GF-D8 (cell line): ENCODE measurements around the gene SLC49A4.

ENCODE experiments used
- DNase-seq: peaks from one replicate; lab custom pipeline; 2025; lab: John Stamatoyannopoulos, UW

Gene SLC49A4

DNA sequence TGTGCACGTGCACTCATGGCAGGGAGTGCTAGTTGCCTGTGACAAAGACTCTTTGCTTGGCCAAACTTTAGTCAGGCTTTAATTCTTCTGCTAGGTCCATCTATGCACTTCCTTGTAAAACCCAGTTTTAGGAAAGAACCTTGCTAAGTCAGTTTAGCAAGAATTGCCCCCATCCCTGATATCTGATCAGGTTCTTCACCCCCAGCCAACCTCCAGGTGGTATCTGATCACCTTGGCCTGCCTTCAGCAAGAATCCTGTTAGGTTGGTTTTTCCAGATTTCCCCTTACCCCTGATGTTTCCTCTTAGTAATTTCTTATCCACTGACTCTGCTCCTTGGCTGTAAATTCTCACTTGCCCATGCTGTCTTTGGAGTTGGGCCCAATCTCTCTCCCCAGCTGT is 9.6 kb upstream of the SLC49A4 start:
- DNase-seq = no peak

DNA sequence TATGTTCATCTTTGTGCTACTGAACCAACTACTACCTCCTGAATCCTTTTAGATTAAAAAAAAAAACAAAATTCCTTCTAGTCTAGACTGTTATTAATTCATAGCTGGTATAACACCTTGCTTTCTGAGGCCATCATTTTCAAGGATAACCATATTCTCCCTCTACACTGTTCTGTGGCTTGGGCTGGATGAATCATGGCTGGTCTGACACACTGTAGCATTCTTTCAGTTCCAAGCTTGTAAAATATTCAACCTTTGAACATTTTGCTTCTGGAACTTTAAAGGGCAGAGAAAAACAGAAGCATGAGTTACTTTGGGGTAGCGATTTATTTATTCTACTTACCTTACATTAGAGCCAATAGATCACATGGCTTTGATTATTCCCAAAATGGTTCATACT is 8.8 kb upstream of the SLC49A4 start:
- no peak for DNase-seq

DNA sequence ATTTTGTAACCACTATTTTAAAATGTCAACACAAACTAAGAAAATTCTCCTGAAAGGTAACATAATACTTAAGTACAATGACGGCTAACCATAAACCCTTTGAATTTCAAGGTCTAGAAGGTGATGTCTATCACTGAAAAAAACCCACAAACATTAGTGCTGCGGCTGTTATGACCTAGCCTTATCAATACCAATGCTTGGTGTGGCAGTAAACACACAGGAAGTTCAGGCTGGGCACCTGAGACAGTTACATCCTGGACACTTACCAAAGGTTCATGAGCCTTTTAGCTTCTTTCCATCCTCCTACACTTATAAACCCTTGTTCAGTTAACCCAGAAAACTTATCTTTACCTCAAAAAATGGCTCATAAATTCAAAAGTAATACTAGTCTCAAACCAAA is 7.0 kb upstream of the SLC49A4 start:
- no peak for DNase-seq

DNA sequence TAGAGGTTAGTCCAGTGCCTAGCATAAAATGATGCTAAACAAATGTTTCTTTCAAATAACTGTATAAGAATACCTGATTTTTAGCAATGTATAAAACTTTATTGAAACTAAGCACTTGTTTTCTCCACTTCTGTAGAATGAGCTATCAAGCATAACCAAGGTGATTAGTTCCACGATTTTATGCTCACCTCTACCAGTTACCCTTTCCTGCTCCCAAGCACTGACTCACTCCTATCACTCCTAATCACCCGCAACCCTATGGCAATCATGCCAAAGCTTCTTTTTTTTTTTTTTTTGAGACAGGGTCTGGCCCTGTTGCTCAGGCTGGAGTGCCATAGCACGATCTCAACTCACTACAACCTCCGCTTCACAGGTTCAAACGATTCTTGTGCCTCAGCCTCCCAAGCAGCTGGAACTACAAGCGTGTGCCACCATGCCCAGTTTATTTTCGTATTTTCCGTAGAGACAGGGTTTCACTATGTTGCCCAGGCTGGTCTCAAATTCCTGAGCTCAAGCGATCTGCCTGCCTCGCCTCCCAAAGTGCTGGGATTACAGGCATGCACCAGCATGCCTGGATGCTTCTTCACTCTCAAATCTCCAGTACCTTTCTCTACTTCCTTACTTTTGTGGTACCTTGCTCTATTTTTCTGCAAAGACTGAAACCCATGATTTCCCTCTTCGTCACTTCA is 5.1 kb upstream of the SLC49A4 start:
- no peak for DNase-seq

DNA sequence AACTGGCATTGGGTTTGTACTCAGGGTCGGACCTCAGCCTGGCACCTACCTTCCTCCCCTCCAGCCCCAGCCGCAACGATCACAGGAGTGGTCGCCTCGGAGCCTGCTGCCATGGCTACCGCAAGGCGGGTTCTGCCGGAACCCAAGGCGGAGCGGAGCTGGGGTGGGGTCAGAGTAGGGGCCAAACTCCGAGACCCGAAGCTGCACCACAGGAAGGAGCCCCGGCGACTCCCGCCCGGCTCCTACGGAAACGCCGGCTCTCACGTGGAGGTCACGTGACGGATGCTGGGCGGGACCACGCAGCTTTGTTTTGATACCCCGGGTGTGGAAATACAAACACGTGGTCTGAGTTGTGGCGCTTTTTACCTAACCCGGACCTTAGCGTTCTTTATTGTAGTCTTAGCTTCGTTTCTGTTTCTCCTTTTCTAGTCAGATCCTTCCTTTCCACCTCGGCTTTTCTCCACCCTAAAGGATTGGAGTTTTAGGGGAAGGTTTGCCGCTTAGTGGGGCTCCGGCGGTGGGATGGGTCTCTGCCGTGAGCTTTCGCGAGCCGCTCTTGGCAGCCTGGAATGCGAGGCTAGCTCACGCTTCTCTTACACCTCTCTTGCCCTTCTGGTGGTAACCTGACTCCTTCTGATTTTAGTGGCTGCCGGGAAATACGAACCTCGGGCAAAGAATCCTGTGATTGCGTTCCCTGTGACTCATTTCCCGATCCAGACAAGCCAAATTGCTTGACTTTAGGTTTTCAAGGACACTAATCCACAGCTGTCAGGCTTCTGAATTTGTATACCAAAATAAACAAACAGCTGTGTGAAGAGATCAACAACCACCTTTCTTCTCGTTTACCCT is 1.1 kb upstream of the SLC49A4 start, which contains the start of gene HSPBAP1:
HSPBAP1 (minus strand) TSS at position 264 of the 849 bp plus-strand sequence; CDS start at position 113, 151 bp downstream.
- DNase-seq = no peak

DNA sequence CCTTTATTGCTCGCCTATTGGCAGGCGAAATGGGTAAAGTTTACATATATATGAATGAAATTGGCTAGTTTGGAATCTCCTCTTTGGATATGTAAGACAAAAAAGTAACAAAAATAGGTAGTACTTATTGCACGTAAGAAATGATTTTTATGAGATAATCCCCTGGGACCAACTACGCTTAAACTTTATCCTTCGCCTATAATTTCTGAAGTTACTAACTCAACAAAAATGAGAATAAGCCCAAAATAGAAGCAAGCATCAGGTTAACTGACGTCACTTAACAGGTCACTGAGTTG is 438 bp upstream of the SLC49A4 start:
- no peak for DNase-seq

DNA sequence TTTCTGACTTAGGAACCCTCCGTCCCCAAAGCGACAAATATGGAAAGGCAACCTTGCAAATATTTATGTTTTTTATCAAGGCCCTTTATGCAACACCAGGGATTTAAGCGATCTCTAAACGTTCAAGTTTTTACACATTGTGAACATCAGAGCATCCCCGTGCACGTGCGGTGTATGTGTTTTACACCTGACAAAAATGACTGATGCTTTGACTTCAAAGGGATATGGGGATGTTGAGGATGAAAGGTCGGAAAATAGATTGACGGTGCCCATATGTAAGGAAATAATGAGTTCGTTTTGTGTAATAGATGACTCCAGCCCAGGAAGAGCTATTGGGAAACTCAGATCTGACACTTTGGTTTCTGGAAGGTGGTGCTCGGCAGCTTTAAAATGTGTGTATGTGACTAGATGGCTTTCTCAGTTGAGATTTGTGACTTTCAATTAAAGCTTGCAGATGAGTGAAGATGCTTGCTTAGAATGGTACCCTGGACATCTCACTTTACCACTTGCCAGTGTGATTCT is 866 bp downstream of the SLC49A4 start:
- no peak for DNase-seq

DNA sequence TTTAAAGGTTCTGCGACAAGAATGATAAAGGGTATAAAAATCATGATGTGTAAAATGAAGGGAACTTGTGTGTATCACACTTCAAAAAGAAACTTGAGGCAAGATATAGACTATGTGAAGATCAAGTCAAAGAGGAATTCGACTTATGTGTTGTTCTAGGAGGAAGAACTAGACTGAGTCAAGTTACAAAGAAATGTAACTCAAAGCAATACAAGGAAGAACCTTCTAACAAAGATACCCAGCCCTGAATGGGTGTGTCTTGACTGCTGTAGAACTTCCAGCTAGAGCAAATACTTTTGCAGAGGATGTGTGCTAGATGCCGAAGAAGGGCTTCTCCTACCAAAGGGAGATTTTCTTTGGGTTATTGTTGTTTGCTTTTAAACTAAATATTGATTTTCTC is 2.4 kb downstream of the SLC49A4 start:
- DNase-seq = no peak

DNA sequence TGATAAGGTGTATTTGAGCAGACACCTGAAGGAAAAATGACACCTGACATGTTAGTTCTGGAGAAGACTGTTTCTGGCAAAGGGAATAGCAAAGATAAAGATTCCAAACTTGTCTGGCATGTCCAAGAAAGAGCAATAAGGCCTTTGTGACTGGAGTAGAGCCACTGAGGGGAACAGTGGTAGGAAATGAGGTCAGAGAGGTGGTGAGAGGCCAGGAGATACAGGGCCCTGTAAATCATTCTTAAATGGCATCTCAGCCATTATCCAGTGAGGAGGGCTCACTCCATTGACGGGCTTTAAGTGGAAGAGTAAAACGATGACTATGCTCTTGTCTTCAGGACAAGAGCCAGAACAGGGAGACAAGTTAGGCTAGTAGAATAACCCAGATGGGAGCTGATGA is 4.5 kb downstream of the SLC49A4 start:
- no peak for DNase-seq

DNA sequence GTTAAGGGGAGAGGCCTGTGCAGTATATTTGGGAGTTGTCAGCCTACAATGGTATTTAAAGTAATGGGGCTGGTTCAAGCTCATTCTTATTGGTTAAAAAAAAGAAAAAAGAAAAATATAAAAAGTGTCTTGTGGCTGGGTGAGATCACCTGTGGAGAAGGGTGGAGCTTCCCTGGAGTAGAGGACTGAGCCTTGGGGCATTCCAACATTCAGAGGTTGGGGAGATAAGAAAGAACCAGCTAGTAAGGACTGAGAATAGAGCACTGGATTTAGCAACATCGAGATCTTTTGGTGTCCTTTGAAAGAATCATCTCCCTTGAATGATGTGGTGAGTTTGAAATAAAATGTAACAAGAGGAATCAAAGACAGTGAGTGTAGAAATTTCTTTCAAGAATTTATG is 5.2 kb downstream of the SLC49A4 start:
- no peak for DNase-seq

DNA sequence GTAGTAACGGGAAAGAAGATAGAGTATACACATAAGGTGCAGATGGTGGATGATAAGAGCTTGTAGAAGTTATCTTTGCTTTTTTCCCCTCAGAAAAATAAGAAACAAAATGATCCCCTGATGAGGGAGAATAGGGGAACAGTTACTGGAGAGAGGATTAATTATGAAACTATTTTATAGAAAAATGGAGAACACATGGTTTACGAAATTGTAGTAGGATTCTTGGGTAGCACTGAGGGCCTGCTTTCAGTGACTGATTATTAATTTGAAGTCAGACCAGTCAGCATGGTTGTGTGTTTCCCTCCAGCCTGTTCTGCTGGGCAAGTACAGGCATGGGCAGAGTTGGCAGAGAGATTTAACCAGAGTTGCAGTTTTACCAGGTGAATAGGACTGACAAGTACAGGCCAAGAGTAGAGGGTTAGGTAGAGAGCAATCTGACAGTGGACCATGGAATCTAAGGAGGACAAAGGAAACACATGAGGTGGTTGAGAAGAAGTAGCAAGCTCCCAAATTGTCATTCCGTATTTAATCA is 5.9 kb downstream of the SLC49A4 start:
- DNase-seq = no peak

DNA sequence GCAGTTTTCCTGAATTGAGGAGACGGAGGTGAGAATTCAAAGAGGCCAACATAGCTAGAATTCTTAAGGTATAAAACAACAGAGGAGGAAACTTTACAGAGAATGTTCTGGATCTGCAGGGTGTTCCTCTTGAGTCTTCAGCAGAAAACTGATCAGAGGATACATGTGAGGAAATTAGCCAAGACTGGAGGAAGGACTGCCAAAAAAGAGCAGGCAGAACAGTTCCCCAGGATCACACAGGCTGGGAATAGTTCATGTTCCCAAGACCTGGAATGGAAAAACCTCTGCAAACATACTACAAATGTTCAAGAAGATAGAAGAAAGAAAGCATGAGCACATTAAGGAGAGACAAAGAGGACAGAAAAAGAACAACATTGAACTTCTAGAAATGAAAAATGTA is 7.5 kb downstream of the SLC49A4 start:
- no peak for DNase-seq

DNA sequence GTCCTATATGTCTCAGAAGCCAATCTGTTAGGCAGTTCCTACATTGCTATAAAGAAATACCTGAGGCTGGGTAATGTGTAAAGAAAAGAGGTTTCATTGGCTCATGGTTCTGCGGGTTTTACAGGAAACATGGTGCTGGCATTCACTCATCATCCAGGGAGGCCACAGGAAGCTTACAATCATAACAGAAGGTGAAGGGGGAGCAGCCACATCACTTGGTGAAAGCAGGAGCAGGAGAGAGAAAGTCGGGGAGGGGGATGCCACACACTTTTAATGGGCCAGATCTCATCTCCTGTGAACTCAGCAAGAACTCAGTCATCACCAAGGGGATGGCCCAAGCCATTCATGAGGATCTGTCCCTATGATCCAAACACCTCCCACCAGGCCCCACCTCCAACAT is 9.1 kb downstream of the SLC49A4 start:
- no peak for DNase-seq

DNA sequence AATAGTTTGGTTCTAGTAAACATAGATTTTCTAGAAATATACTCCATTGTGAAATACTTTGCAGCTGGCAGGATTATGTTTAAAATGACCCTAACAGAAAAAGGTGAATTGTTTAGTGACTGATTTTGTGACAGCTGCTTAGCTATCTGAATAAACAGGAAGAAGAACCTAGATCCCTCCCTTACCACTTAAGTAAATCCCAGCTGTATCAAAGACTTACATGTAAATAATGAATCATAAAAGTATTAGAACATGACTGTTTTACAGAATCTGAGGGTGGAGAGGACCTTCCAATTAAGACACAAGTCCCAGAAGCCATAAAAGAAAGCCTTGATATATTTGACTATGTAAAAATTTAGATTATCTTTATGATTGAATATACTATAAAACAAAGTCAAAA is 15.9 kb downstream of the SLC49A4 start:
- DNase-seq = no peak

DNA sequence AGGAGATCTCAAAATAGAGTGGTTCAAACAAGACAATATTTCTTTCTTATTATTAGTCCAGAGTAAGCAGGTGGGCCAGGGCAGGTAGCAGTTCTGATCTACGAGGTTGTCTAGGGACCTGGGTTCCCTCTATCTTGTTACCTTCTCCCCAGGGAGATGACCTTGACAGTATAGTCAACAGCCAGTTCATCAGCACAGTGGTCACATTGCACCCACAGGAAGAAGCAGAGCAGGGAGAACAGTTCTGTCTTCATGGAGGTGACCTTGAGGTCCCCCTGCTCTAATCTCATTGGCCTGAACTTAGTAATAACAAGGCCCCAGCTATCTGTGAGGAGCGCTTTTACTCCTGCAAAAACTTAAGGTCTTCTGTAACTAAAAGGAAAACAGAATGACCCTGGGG is 21.7 kb downstream of the SLC49A4 start:
- no peak for DNase-seq

DNA sequence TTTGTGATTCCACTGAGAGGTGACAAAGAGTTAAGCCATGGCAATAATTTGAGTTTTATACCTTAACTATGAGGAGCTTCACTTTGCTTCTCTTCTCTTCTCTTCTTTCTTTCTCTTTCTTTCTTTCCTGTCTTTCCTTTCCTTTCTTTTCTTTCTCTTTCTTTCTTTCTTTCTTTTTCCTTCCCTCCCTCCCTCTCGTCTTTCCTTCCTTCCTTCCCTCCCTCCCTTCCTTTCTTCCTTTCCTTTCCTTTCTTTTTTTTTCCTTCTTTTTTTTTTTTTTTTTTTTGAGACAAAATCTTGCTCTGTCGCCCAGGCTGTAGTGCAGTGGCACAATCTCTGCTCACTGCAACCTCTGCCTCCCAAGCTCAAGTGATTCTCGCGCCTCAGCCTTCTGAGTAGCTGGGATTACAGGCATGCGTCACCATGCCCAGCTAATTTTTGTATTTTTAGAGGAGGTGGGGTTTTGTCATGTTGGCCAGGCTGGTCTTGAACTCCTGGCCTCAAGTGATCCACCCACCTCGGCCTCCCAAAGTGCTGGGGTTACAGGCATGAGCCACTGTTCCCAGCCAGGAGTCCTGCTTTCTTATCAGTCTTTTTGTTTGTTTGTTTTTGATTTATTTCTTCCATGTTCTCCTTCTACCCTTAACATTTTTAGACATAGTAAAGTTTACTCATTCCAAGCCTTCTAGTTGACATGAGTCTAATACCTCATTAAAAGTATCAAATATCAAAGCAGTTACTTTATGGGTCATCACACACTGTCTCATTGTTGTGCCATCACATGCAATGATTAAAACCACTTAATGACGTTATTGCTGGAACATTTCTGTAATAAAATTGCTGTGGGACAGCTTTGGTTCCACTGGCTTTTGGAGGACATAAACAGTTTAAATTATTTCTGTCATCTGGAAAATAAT is 29.9 kb downstream of the SLC49A4 start:
- DNase-seq = no peak

DNA sequence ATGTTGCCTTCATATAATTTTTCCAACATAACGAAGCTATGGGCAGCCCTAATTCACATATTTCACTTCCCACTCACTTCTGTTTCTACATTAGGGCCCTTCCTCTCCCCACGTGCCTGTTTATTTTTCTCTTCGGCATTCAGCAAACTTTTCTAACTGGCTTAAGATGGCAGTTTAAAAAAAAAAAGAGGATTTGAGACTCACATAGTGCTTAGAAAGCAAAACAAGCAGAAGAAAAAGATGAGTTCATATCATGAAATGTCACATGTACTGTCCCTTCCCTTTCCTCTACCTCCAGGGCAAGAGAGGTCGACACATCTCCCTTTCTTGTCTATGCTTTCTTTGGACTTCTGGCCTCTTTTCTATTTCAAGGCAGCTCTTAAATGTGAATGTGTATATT is 30.6 kb downstream of the SLC49A4 start:
- no peak for DNase-seq

DNA sequence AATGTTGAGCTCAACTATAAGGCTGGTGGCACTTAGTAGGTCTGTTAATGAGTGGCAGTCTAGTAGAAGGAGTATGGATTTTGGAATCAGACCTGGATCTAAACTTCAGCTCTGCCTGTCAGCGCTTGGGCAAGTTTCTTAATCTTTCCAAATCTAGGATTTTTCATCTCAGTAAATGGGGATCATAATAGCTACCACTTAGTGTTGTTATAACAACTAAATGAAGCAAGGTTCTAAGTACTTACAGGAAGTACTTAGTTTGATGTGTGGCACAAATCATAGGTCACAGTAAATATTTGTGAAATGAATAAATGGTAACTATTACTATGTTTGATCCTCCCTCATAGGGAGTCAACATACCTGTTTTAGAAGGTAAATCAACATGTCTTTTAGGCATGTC is 31.4 kb downstream of the SLC49A4 start:
- no peak for DNase-seq

DNA sequence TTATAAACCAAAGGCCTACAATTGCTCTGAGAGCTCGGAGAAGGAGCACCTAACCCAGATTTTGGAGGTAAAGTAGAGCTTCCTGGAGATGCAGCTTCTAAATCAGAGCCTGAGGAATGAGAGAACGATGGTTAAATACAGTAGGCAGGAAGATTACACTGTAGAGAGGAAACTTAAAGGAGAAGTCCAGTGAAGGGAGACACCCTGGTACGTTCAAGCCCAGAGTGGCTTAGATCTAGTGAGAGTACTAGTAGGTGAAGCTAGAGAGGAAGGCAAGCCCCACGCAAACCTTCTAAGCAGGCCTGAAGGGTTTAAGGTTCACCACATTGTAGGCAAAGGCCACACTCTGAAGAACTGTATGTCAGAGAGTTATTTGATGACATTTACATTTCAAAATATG is 33.4 kb downstream of the SLC49A4 start:
- no peak for DNase-seq

DNA sequence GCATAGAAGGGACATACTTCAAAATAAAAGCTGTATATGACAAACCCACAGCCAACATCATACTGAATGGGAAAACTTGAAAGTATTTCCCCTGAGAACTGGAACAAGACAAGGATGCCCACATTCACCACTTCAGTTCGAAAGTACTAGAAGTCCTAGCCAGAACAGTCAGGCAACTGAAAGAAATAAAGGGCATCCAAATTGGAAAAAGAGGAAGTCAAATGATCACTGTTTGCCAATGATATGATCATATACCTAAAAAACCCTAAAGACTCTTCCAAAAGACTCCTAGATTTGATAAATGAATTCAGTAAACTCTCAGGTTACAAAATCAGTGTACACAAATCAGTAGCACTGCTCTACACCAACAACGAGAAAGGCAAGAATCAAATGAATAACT is 40.7 kb downstream of the SLC49A4 start:
- no peak for DNase-seq

DNA sequence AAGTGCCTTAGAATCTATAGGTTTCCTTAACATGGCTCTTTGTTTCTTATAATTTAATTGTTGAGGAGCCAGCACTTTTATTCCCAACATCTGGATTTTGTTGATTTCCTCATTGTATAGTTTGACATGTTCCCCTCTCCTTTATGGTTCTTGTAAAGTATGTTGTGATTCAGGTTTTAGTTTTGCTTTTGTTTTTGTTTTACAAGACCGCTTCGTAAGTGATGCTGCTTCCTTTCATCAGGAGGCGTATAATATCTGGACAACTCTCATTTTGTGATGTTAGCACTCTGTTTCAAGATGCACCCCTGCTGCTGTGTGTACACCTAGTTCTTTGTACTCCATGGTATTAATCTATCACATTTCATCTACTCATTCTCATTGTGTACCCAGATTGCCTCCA is 48.7 kb downstream of the SLC49A4 start:
- no peak for DNase-seq

DNA sequence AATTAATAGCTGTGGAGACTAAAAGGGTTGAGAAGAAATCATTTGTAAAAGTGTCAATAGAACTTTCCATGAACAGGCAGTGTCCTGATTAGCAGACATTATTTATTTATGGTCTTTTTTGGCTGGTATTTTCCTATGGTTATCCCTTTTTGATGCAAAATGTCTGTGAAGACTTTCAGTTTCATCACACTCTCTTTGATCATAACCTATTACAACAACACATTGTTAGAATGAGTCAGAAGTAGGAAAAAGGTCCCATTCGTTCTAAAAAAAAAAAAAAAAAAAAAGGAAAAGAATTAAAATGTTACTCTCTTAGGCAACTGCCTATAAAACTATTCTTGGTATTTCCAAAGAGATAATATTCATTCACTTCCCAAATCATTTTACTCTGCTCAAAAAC is 62.1 kb downstream of the SLC49A4 start:
- DNase-seq = no peak
